Choroid plexus epithelial cell (primary cell): ENCODE data around the gene CRYL1.

ENCODE experiments used
- DNase-seq: peaks from one replicate; pipeline ENCODE4 v3.0.0-alpha.2; 2010; ENCODE audit warnings: low read depth
- H3K4me3 ChIP-seq: 2 replicates; pipeline ENCODE4 v1.5.1; 2011; ENCODE audit warnings: low read depth, mild to moderate bottlenecking, control low read depth, low read length, moderate library complexity
- CTCF ChIP-seq: conservative IDR thresholded peaks from 2 replicates; pipeline ENCODE4 v1.5.1; 2011; ENCODE audit warnings: low read depth, mild to moderate bottlenecking, control low read depth, inconsistent platforms, low read length, moderate library complexity

The CRYL1 gene

GRCh38 chr13:20466371-20466770, 59.3 kb downstream of the CRYL1 start:
- H3K4me3 ChIP-seq, result no peak overlapping the region
- TF ChIP-seq CTCF, result no peak
- DNase-seq, result no peak

DNA sequence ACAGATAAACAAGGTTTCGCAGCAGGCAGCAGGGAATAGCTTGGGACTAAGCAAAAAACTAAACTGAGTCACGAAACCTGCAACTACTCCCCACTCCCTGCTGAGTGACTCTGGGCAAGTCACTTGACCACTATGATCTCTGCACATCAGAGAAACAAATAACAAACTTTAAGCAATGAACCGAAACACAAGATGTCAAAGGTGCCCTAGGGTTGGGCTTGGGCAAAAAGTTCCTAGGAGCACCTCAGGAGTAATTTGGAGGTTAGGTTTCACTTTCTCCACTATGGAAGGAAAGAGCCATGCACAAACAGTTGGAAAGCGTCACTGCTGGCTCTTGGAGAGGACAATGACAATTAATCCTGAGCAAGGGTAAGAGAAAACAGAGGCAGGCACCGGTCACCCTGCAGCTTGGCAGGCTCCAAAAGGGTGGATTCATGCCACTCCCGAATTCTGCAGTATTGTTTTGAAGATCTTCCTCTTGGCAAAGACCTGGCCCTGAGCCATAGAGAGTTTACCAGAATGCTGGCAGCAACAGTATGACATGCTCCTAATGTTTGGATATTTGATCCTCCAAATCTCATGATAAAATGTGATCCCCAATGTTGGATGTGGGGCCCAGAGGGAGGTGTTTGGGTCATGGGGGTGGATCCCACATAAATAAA, 60.3 kb downstream of the CRYL1 start:
- H3K4me3 ChIP-seq, result peak overlapping the region; percentile 17
- no peak for TF ChIP-seq CTCF
- no peak for DNase-seq

GRCh38 chr13:20462921-20463320, 62.7 kb downstream of the CRYL1 start:
- no peak overlapping the region for H3K4me3 ChIP-seq
- no peak for DNase-seq
- no peak for TF ChIP-seq CTCF

DNA sequence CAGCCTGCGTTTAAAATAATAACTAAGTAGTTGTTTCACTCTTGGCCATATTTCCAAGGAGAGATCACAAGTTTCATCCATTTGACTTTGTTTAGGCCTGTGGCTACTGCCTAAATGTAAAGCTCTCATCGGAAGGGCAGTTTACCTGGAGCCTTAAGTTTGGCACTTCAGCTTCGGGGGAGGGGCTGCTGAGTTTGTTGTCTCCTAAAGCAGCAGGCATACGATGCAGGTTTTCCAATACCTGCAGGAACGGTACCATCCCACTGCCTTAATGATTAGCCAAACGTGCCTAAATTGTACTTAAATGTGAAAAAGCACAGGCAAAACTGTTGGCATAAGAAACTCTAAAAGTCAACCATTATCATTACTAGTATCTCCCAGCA, 63.1 kb downstream of the CRYL1 start:
- DNase-seq, result no peak
- TF ChIP-seq CTCF, result no peak
- H3K4me3 ChIP-seq, result no peak overlapping the region

DNA sequence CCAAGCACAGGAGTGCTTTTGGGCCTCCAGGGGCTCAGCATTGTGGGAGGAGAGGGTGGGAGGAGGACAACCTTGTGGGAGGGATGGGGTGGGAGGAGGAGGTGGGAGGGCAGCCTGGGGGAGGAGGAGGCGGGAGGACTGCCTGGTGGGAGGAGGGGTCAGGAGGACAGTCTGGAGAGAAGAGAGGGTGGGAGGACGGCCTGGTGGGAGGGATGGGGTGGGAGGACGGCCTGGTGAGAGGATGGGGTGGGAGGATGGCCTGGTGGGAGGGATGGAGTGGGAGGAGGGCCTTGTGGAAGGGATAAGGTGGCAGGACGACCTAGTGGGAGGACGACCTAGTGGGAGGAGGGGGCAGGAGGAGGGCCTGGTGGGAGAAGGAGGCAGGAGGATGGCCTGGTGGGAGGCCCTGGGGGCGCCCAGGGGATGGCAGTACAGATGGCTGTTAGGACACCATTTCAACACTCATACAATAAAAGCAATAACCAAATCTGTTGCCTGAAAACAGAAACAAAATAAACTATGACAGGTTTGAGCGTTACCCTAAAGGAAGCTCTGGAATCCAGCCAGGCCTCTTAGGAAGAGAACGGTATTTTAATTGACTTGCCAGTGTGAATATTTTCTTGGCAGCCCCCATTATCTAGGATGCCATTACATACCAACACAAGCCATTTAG, 63.7 kb downstream of the CRYL1 start:
- DNase-seq, result no peak
- TF ChIP-seq CTCF, result no peak
- no peak overlapping the region for H3K4me3 ChIP-seq

DNA sequence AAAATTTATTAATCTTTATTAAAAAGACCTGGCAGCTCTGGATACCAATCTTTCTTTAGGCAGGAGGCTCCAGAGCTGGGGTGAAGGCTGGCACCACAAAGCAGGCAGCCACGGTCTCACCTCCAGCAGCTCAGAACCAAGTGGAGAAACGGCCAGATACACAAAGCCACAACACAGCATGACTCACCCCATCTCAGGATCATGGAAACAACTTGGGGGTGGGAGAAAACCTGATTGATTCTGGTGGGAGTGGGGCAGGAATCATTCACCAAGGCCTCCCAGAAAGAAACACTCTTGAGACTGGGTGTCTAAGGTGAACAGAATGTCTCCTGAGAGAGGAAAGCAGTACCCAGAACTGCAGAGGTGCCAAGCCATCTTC, 64.2 kb downstream of the CRYL1 start:
- DNase-seq, result peak; percentile 67
- H3K4me3 ChIP-seq, result no peak overlapping the region
- no peak for TF ChIP-seq CTCF

DNA sequence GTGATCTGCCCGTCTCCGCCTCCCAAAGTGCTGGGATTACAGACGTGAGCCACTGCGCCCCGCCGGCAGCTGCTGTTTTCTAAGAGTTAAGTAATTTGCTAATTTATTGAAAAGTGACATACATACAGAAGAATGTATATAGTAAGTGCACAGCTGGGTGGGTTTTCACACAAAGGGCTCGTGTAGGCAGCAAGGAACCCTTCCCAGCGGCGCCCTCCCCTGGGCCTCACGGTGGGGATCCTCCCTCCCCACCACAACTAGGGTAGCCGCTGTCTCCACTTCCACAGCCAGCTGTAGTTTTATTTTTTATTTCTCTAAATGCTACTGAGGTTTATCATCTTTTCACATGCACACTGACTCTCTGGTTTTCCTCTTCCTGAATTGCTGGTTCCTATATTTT, 64.9 kb downstream of the CRYL1 start:
- no peak overlapping the region for H3K4me3 ChIP-seq

More for the DNA sequence above, 64.9 kb downstream of the CRYL1 start:
- no peak for TF ChIP-seq CTCF
- peak; percentile 43 for DNase-seq
